GM12801 (cell line): ENCODE results near the gene ST7.

ENCODE experiments used
- TF ChIP-seq, protein P1 (sequence below): IDR thresholded peaks from one replicate; pipeline ENCODE4 v1.5.1; 2011; ENCODE audit warnings: control low read depth; ENCODE audit not compliant: insufficient read length; ENCODE audit errors: extremely low read depth

Gene ST7

DNA sequence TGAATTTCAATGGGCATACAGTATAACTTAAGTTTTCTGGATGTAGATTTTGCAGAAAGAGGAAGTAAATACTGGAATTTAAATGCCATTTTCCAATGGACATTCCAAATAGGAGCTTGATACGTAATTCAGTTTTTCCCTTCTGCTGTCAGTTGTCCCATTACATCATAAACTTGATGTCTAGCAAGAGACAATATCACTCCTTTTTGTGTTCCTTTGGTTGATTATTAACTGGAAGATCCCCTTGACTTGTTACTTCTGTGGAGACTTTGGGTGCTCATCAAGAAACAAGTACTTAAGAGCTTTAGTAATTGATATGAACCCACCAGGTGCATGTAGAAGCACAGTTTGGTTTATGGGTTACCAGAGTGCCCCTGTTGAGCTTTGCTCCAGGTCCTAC lies 116.1 kb downstream of the ST7 start:
- TF ChIP-seq, protein P1, sequence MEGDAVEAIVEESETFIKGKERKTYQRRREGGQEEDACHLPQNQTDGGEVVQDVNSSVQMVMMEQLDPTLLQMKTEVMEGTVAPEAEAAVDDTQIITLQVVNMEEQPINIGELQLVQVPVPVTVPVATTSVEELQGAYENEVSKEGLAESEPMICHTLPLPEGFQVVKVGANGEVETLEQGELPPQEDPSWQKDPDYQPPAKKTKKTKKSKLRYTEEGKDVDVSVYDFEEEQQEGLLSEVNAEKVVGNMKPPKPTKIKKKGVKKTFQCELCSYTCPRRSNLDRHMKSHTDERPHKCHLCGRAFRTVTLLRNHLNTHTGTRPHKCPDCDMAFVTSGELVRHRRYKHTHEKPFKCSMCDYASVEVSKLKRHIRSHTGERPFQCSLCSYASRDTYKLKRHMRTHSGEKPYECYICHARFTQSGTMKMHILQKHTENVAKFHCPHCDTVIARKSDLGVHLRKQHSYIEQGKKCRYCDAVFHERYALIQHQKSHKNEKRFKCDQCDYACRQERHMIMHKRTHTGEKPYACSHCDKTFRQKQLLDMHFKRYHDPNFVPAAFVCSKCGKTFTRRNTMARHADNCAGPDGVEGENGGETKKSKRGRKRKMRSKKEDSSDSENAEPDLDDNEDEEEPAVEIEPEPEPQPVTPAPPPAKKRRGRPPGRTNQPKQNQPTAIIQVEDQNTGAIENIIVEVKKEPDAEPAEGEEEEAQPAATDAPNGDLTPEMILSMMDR = no peak

DNA sequence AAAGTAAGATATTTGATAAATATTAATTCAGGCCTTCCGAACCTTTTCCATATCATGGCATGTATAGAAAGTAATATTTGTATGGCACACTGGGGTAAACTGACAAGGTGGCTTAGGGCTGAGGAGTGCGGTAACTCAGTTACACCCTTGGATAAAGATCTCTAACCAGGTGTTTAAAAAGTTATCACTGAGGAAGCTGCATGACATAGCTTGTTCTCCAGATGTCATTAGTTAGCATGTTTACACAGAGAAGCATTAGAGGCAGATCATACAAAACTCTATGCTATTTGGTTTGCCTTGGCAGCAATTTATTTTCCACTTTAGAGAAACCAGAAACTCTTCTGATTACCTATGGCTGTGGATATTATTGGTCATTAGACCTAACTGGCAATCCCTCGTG lies 118.2 kb downstream of the ST7 start:
- TF ChIP-seq, protein P1 = no peak

DNA sequence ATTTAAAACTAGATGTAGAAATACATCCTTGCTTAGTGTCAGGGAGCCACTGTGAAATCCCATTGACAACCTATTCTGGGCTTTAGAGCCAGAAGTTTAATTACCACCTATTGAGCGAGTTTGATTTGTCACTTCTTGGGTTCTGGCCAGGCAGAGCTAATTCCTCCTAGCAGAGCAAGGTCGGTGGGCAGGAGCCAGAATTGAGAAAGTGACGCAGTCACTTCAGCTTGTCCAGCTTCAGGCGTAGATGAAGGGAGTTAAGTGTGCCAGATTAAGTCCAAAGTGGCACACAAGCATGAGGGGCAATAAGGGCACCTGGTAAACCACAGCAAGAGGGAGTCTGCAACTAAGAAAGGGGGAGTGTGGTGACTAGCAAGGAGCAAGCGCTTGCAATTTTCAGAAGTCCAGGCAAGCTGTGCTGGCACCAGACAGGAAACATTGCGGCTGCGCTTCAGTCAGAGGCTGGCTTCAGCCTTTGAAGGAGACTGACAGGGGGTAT lies 119.4 kb downstream of the ST7 start:
- TF ChIP-seq, protein P1 = no peak

DNA sequence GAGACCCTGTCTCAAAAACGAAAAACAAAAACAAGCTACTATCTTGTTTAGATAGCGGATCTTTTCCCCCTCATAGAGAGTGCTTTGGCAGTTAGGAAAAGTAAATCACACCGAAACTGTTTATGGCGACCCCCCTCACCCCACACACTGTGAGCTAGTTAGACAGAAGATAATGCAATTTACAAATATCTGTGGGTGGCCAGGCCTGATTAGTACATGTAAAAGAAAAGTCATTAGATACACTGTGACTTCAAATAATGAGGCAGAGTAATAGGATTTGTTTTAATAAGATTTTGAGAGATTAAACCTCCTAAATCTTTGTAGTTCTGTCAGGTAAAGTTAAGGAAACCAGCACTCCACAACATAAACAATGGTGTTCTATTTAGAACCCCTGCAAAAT lies 121.1 kb downstream of the ST7 start:
- TF ChIP-seq, protein P1 = no peak

DNA sequence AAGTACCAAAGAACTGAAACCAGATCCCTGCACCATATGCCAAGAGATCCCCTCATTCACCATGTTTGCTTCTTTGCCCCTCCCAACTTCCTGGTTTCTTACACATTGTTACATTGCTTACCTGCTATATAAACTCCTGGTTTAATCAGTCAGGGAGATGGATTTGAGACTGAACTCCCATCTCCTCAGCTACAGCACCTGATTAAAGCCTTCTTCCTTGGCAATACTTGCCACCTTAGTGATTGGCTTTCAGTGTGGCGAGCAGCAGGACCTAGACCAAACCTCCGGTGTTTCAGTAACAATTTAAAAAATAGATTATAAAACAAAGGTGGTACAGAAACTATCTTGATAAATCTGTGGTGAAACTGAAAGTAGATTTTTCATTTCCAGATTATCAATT lies 122.6 kb downstream of the ST7 start:
- TF ChIP-seq, protein P1 = no peak

DNA sequence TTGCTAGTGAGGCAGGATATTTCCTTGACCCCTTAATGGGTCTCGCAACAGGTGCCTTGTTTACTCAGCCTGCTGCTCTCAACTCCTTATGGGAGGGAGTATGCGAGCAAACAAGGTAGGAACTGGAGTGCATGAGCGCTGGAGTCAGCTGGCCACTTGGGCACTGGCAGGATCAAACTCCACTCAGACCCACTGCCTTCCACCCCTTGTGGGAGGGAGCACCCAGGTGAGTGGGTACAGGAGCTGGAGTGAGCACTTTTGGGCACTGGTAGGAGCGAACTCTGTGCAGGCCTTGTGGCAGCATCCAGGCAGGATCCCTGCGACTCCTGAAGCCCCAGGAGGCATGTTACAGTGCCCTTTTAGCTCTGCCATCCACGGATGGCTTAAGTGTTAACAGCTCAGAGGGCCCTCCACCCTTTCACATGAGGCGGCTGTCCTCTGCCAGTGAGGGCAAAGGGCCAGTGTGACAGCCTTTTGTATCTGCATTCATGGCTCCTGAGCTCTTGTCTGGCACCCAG lies 123.2 kb downstream of the ST7 start:
- TF ChIP-seq, protein P1 = no peak

DNA sequence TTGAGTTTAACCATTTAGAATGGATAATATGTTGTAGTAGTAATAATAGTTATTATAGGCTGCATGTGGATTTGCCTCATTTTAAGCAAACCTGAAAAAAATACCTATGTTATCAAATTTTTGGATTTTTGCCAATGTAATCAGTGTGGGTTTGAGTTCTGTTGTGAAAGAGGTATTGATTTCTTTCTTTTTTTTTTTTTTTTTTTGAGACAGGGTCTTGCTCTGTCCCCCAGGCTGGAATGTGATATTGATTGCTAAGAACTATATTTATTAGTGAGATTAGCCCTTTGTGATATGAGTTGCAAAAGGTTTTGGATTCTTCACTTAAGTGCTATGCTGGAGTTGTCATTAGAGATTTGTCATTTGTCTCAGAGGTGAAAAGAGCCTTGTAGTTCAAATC lies 124.4 kb downstream of the ST7 start:
- TF ChIP-seq, protein P1 = no peak
